Measurements from ENCODE around the gene ITPK1. TPM values are rescaled to one million over a fixed set of nuclear protein-coding genes. Genes with fewer than 3 reads are reported as not detected.

ITPK1 gene
- total and polyA plus RNA-seq, 2 donors (not counting 3 experiments of a cell fraction or from before 2014, with no cell fraction given), result 39.6 to 51.8 TPM

GRCh38 chr14:92984082-92984788 lies 131.5 kb downstream of the ITPK1 start:
- dilution Hi-C loops (cut with MboI; ENCODE audit: extremely low pct_ligation_motif_present, low sequenced_read_pairs) (no loop called here), intact Hi-C loops (cut with micrococcal nuclease) (no loop called here)
- Histone ChIP-seq H3K36me3 (ENCODE audit: control insufficient read depth in 2 of 2, extremely low read depth in 1 of 2, insufficient read depth in 2 of 2, low read length in 2 of 2) (no peaks in the 10 kb centered on the region), H3K27me3 (ENCODE audit: control insufficient read depth in 2 of 2, insufficient read depth in 2 of 2, low read length in 2 of 2) (no peaks in the 10 kb centered on the region), H3K4me1 (ENCODE audit: control insufficient read depth, extremely low read depth, insufficient read depth, low read length) (no peaks in the 10 kb centered on the region), H4K20me1 (replicated peaks; ENCODE audit: control insufficient read depth, extremely low read depth, insufficient read depth, low read length) (no peaks in the 10 kb centered on the region), H3K9me1 (replicated peaks; ENCODE audit: control insufficient read depth, extremely low read depth, insufficient read depth, low read length) (no peaks in the 10 kb centered on the region), H3K4me3 (replicated peaks in 1 of 3; ENCODE audit: insufficient read depth in 1 of 3, low read depth in 1 of 3, low read length in 3 of 3) (no peak overlapping the region), H3K27ac (ENCODE audit: insufficient read depth, low read depth, low read length) (no peak overlapping the region), H3K9ac (replicated peaks; ENCODE audit: extremely low read depth, insufficient read depth, low read length) (no peak overlapping the region), H3K4me2 (ENCODE audit: insufficient read depth, low read length) (no peak overlapping the region), H3K9me3 (replicated peaks; ENCODE audit: control insufficient read depth, insufficient read depth, low read length) (no peaks in the 10 kb centered on the region), H2AFZ (ENCODE audit: low read depth, low read length) (no peak overlapping the region), H3K79me2 (ENCODE audit: control insufficient read depth, insufficient read depth, low read length) (no peaks in the 10 kb centered on the region)
- TF ChIP-seq POLR2AphosphoS5 (IDR thresholded peaks at IDR 0.05; ENCODE audit: insufficient read depth, low read depth, low read length), result no peak
- TF ChIP-seq JUN (IDR thresholded peaks at IDR 0.05; ENCODE audit: borderline replicate concordance, insufficient read depth, insufficient read length, low read depth), result no peak
- TF ChIP-seq MYC (IDR thresholded peaks at IDR 0.05; ENCODE audit: low read depth, low read length), result no peak
- no peak for TF ChIP-seq POLR2A (IDR thresholded peaks at IDR 0.05; ENCODE audit: low read depth, low read length)
- TF ChIP-seq, protein P1, sequence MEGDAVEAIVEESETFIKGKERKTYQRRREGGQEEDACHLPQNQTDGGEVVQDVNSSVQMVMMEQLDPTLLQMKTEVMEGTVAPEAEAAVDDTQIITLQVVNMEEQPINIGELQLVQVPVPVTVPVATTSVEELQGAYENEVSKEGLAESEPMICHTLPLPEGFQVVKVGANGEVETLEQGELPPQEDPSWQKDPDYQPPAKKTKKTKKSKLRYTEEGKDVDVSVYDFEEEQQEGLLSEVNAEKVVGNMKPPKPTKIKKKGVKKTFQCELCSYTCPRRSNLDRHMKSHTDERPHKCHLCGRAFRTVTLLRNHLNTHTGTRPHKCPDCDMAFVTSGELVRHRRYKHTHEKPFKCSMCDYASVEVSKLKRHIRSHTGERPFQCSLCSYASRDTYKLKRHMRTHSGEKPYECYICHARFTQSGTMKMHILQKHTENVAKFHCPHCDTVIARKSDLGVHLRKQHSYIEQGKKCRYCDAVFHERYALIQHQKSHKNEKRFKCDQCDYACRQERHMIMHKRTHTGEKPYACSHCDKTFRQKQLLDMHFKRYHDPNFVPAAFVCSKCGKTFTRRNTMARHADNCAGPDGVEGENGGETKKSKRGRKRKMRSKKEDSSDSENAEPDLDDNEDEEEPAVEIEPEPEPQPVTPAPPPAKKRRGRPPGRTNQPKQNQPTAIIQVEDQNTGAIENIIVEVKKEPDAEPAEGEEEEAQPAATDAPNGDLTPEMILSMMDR (IDR thresholded peaks at IDR 0.05; ENCODE audit: extremely low read depth in 1 of 2, insufficient read depth in 1 of 2, low read depth in 1 of 2, low read length in 2 of 2), result no peak
- TF ChIP-seq EZH2 (IDR thresholded peaks at IDR 0.05; ENCODE audit: borderline replicate concordance, low read depth, low read length, severe bottlenecking), result no peak
- no peak for TF ChIP-seq FOS (IDR thresholded peaks at IDR 0.05; ENCODE audit: borderline replicate concordance, insufficient read depth, low read length)
- no peak for TF ChIP-seq GATA2 (IDR thresholded peaks at IDR 0.05; ENCODE audit: insufficient read depth, insufficient read length, low read depth, low read length)
- no peak for TF ChIP-seq MAX (IDR thresholded peaks at IDR 0.05; ENCODE audit: insufficient read depth, insufficient read length)
- ChIA-PET CTCF (no interaction called here), POLR2A (no interaction called here)
- BruUV-seq (replicated peaks), result no TSS peak
- DNase-seq (ENCODE audit: low read depth, low spot score) (no peak), FAIRE-seq (no peak)
